GM19238 (cell line): ENCODE measurements around the gene TECPR2.

Experiments used
- DNase-seq: peaks from one replicate; pipeline ENCODE4 v3.0.0; 2011; ENCODE audit warnings: low spot score; ENCODE audit not compliant: insufficient read length

Gene TECPR2

GRCh38 chr14:102421411-102422057 lies 58.8 kb downstream of the TECPR2 start:
- no peak for DNase-seq

GRCh38 chr14:102424520-102424919 lies 61.8 kb downstream of the TECPR2 start:
- no peak for DNase-seq

GRCh38 chr14:102424923-102425322 lies 62.2 kb downstream of the TECPR2 start:
- DNase-seq = no peak

- DNase-seq = no peak
Measured at GRCh38 chr14:102426796-102427195, 64.1 kb downstream of the TECPR2 start.

GRCh38 chr14:102427642-102428041 lies 64.9 kb downstream of the TECPR2 start:
- no peak for DNase-seq

- DNase-seq = no peak
Measured at GRCh38 chr14:102430212-102430908, 67.6 kb downstream of the TECPR2 start.

- DNase-seq = no peak
Measured at GRCh38 chr14:102431751-102432150, 69.0 kb downstream of the TECPR2 start.

- no peak for DNase-seq
Measured at GRCh38 chr14:102434647-102435175, 72.0 kb downstream of the TECPR2 start.

- DNase-seq = peak; percentile 61
Measured at GRCh38 chr14:102437997-102438915, 75.5 kb downstream of the TECPR2 start.

GRCh38 chr14:102439556-102439955 lies 76.8 kb downstream of the TECPR2 start:
- no peak for DNase-seq

GRCh38 chr14:102440392-102440791 lies 77.7 kb downstream of the TECPR2 start:
- no peak for DNase-seq

GRCh38 chr14:102442241-102443211 lies 79.8 kb downstream of the TECPR2 start:
- DNase-seq = no peak

- no peak for DNase-seq
Measured at GRCh38 chr14:102445066-102445465, 82.3 kb downstream of the TECPR2 start.

- no peak for DNase-seq
Measured at GRCh38 chr14:102445641-102446040, 82.9 kb downstream of the TECPR2 start.

GRCh38 chr14:102450206-102451063 lies 87.7 kb downstream of the TECPR2 start:
- DNase-seq = no peak

GRCh38 chr14:102451064-102451352 lies 88.3 kb downstream of the TECPR2 start:
- no peak for DNase-seq

- DNase-seq = no peak
Measured at GRCh38 chr14:102452302-102452701, 89.6 kb downstream of the TECPR2 start.

- no peak for DNase-seq
Measured at GRCh38 chr14:102454711-102455110, 92.0 kb downstream of the TECPR2 start.

- DNase-seq = no peak
Measured at GRCh38 chr14:102457509-102457908, 94.8 kb downstream of the TECPR2 start.
